Measurements from ENCODE around the gene L3MBTL4. TPM values are rescaled to one million over a fixed set of nuclear protein-coding genes. Genes with fewer than 3 reads are reported as not detected.

L3MBTL4 gene
- total RNA-seq, 1 donor from 2014 or later, result 17.5 TPM

GRCh38 chr18:6170604-6171003 is 244.1 kb downstream of the L3MBTL4 start:
- Mint-ChIP-seq H3K4me3 (no peak overlapping the region), H3K4me1 (no peaks in the 10 kb centered on the region), H3K9me3 (peaks cover 8% of the 10 kb centered on the region), H3K36me3 (peaks cover 5% of the 10 kb centered on the region), H3K27ac (no peak overlapping the region), H3K27me3 (ENCODE audit: low read depth) (no peaks in the 10 kb centered on the region)
- TF ChIP-seq, protein P1, sequence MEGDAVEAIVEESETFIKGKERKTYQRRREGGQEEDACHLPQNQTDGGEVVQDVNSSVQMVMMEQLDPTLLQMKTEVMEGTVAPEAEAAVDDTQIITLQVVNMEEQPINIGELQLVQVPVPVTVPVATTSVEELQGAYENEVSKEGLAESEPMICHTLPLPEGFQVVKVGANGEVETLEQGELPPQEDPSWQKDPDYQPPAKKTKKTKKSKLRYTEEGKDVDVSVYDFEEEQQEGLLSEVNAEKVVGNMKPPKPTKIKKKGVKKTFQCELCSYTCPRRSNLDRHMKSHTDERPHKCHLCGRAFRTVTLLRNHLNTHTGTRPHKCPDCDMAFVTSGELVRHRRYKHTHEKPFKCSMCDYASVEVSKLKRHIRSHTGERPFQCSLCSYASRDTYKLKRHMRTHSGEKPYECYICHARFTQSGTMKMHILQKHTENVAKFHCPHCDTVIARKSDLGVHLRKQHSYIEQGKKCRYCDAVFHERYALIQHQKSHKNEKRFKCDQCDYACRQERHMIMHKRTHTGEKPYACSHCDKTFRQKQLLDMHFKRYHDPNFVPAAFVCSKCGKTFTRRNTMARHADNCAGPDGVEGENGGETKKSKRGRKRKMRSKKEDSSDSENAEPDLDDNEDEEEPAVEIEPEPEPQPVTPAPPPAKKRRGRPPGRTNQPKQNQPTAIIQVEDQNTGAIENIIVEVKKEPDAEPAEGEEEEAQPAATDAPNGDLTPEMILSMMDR (IDR thresholded peaks at IDR 0.05; ENCODE audit: unreplicated experiment), result no peak
- no peak for DNase-seq (ENCODE audit: low spot score in 2 of 2, unreplicated experiment in 2 of 2)

DNA sequence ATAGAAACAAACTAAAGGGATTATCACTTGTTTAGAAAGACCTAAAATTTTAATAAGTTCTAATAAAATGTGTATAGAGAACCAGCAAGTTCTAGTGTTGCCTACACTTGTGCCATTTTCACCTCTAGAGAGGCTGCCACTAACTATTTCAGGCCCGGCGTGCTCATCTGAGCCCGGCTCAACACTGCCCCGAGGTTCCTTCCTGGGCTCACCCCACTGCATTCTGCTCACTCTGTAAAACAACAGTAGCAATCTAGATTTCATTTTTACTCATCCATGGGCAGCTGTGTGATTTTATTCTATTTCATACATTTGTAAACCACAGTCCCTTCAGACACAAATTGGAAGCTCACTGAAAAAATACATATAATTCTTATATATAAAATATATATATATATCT is 253.2 kb downstream of the L3MBTL4 start:
- H3K9me3 Mint-ChIP-seq, result peaks cover 22% of the 10 kb centered on the region
- no peak for DNase-seq (ENCODE audit: low spot score in 2 of 2, unreplicated experiment in 2 of 2)
- no peak overlapping the region for H3K4me3 Mint-ChIP-seq
- no peaks in the 10 kb centered on the region for H3K27me3 Mint-ChIP-seq (ENCODE audit: low read depth)
- H3K36me3 Mint-ChIP-seq, result peaks cover 23% of the 10 kb centered on the region
- no peaks in the 10 kb centered on the region for H3K4me1 Mint-ChIP-seq
- H3K27ac Mint-ChIP-seq, result no peak overlapping the region
- TF ChIP-seq, protein P1 (IDR thresholded peaks at IDR 0.05; ENCODE audit: unreplicated experiment), result no peak

DNA sequence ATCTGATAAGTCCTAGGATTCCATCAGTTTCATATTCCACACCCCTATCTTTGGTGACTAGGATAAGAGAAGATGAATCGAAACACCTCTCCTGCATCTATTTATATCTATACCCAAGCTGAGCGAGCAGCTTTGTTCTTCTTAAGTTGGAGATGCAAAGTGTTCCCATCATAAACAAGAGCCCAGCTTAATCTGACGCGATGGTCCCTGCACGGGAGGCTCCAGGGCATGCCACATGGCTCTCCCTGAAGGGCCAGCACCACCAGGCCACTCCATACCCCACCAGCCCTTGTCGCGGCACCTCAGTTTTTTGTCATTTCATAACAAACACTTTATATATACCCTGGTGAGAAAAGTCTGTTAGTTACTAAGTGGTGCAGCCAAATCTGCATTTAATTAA is 255.3 kb downstream of the L3MBTL4 start:
- Mint-ChIP-seq H3K36me3 (peaks cover 17% of the 10 kb centered on the region), H3K27me3 (ENCODE audit: low read depth) (no peaks in the 10 kb centered on the region), H3K4me3 (no peak overlapping the region), H3K4me1 (no peaks in the 10 kb centered on the region), H3K27ac (no peak overlapping the region), H3K9me3 (peaks cover 12% of the 10 kb centered on the region)
- TF ChIP-seq, protein P1 (IDR thresholded peaks at IDR 0.05; ENCODE audit: unreplicated experiment), result no peak
- DNase-seq (ENCODE audit: low spot score in 2 of 2, unreplicated experiment in 2 of 2), result no peak

DNA sequence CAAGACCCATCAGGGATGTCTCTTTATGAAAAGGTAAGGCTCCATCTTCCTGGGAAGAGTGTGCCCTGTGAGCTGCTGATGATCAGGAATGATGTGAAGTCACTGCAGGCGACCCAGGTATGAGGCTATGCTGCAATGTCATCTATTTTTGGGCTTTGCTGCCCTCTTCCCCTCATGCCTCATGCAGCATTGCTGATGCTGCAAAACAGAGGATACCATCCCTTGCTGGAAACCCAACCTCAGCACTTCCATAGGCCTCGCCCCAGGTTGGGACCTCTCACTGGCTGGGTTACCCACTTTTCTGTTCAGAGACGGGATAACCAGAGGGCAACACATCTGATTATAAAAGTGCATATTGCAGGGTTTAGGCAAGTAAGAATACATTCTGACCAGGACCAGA is 255.8 kb downstream of the L3MBTL4 start:
- Mint-ChIP-seq H3K4me3 (no peak overlapping the region), H3K9me3 (peaks cover 16% of the 10 kb centered on the region), H3K27me3 (ENCODE audit: low read depth) (no peaks in the 10 kb centered on the region), H3K4me1 (no peaks in the 10 kb centered on the region), H3K27ac (no peak overlapping the region), H3K36me3 (peaks cover 15% of the 10 kb centered on the region)
- no peak for DNase-seq (ENCODE audit: low spot score in 2 of 2, unreplicated experiment in 2 of 2)
- TF ChIP-seq, protein P1 (IDR thresholded peaks at IDR 0.05; ENCODE audit: unreplicated experiment), result no peak

DNA sequence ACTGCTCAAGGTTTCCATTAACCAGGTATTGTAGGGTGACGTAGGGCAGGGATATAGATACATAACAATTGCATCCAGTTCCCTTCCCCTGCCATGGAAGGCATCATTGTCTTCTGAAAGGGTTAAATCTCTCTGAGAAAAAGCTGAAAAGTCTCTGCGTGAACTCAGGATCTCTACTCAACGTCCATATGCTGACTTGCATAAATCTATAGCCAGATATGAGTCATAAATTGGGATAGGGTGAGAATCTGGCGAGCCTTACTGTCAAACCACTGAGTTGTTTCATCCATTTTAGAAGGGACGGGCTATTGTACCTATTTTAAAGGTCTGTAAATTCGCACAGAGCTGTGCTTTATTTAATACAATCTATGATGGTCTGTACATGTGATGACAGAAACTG is 258.3 kb downstream of the L3MBTL4 start:
- peaks cover 1% of the 10 kb centered on the region for H3K27me3 Mint-ChIP-seq (ENCODE audit: low read depth)
- no peak for DNase-seq (ENCODE audit: low spot score in 2 of 2, unreplicated experiment in 2 of 2)
- TF ChIP-seq, protein P1 (IDR thresholded peaks at IDR 0.05; ENCODE audit: unreplicated experiment), result no peak
- H3K4me1 Mint-ChIP-seq, result no peaks in the 10 kb centered on the region
- H3K36me3 Mint-ChIP-seq, result peaks cover 9% of the 10 kb centered on the region
- peaks cover 19% of the 10 kb centered on the region for H3K9me3 Mint-ChIP-seq
- no peak overlapping the region for H3K4me3 Mint-ChIP-seq
- H3K27ac Mint-ChIP-seq, result no peak overlapping the region

DNA sequence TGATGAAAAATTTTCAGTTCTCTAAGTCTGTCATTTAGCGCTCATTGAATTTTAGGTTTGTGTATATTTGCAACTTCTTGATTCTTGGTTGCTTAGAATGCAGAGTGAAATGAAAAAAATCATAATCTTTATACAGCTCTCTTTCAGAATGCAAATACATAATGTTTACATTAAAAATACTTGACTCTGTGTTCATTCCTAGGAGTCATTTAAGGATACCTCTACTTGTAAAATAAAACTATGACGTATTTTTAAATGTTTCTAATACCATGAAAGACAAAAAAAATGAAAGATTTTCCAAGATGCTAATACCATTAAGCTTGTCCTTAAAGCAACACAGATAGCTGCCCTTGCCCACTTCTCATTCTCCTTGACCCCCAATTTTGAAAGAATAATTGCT is 259.0 kb downstream of the L3MBTL4 start:
- H3K36me3 Mint-ChIP-seq, result peaks cover 9% of the 10 kb centered on the region
- peaks cover 19% of the 10 kb centered on the region for H3K9me3 Mint-ChIP-seq
- TF ChIP-seq, protein P1 (IDR thresholded peaks at IDR 0.05; ENCODE audit: unreplicated experiment), result no peak

More for the DNA sequence above, 259.0 kb downstream of the L3MBTL4 start:
- H3K27me3 Mint-ChIP-seq (ENCODE audit: low read depth), result peaks cover 1% of the 10 kb centered on the region
- no peak overlapping the region for H3K4me3 Mint-ChIP-seq
- no peak overlapping the region for H3K27ac Mint-ChIP-seq
- DNase-seq (ENCODE audit: low spot score in 2 of 2, unreplicated experiment in 2 of 2), result no peak
- no peaks in the 10 kb centered on the region for H3K4me1 Mint-ChIP-seq
